NCI-H146 treated with DMSO at 0.1 percent for 48 hours (cell line): ENCODE results near the gene CPEB3.
"Not testable (repeated sequence)": the region's sequence is repeated elsewhere in the genome, so short reads cannot be mapped to it uniquely, and the experiment has no call there.

ENCODE experiments used
- DNase-seq: peaks from one replicate; lab custom pipeline; 2025; ENCODE audit not compliant: unreplicated experiment; lab: John Stamatoyannopoulos, UW

CPEB3 gene

GRCh38 chr10:92149261-92149660, 141.6 kb downstream of the CPEB3 start:
- DNase-seq: no peak

GRCh38 chr10:92146781-92147180, 144.1 kb downstream of the CPEB3 start:
- DNase-seq: no peak

GRCh38 chr10:92146107-92146506, 144.8 kb downstream of the CPEB3 start:
- no peak for DNase-seq

GRCh38 chr10:92142949-92143348, 147.9 kb downstream of the CPEB3 start:
- no peak for DNase-seq

- DNase-seq: peak; percentile 37
Measured at GRCh38 chr10:92142512-92142911, 148.4 kb downstream of the CPEB3 start.

- DNase-seq: not testable (repeated sequence)
Measured at GRCh38 chr10:92141147-92141546, 149.7 kb downstream of the CPEB3 start.

- DNase-seq: not testable (repeated sequence)
Measured at GRCh38 chr10:92134049-92134448, 156.8 kb downstream of the CPEB3 start.

GRCh38 chr10:92131275-92131820, 159.5 kb downstream of the CPEB3 start:
- DNase-seq: no peak

- DNase-seq: no peak
Measured at GRCh38 chr10:92130622-92131274, 160.1 kb downstream of the CPEB3 start.

GRCh38 chr10:92126100-92126650, 164.7 kb downstream of the CPEB3 start:
- no peak for DNase-seq

- DNase-seq: no peak
Measured at GRCh38 chr10:92125144-92125543, 165.7 kb downstream of the CPEB3 start.

GRCh38 chr10:92124616-92125143, 166.2 kb downstream of the CPEB3 start:
- no peak for DNase-seq

GRCh38 chr10:92124020-92124419, 166.9 kb downstream of the CPEB3 start:
- no peak for DNase-seq

GRCh38 chr10:92122941-92123450, 167.9 kb downstream of the CPEB3 start:
- no peak for DNase-seq

- DNase-seq: no peak
Measured at GRCh38 chr10:92121686-92122492, 169.0 kb downstream of the CPEB3 start.

GRCh38 chr10:92119340-92119739, 171.5 kb downstream of the CPEB3 start:
- no peak for DNase-seq

GRCh38 chr10:92114917-92115316, 176.0 kb downstream of the CPEB3 start:
- not testable (repeated sequence) for DNase-seq

GRCh38 chr10:92113911-92114600, 176.8 kb downstream of the CPEB3 start:
- DNase-seq: no peak

- no peak for DNase-seq
Measured at GRCh38 chr10:92112462-92112861, 178.4 kb downstream of the CPEB3 start.

- DNase-seq: no peak
Measured at GRCh38 chr10:92111336-92111939, 179.4 kb downstream of the CPEB3 start.
